ENCODE results near the gene ACTR3. TPM values are rescaled to one million over a fixed set of nuclear protein-coding genes. Genes with fewer than 3 reads are reported as not detected.

ACTR3 gene
- total and polyA plus RNA-seq, 2 of the 8 experiments (the other 6 are each of a cell fraction or from before 2014, with no cell fraction given), result 51.7 to 184 TPM

DNA sequence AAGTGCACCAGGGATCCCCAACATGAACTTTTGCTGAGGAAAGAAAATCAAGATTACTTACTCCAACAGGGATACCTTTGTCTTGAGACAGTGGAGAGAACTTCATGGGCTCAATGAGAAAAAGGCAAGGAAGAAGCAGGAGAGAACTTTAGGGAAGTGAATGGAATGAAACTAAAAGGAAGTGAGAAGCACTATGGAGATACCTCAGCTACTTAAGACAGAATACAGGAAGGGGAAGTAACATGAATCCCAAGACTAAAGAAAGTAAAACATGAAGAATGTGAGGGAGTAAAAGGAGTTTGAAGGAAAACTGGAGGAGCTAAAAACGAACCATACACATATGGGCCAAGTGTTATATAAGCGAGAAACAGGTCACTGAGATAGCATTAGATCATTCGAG lies 32.4 kb upstream of the ACTR3 start (continued):
- TF ChIP-seq, protein P1, sequence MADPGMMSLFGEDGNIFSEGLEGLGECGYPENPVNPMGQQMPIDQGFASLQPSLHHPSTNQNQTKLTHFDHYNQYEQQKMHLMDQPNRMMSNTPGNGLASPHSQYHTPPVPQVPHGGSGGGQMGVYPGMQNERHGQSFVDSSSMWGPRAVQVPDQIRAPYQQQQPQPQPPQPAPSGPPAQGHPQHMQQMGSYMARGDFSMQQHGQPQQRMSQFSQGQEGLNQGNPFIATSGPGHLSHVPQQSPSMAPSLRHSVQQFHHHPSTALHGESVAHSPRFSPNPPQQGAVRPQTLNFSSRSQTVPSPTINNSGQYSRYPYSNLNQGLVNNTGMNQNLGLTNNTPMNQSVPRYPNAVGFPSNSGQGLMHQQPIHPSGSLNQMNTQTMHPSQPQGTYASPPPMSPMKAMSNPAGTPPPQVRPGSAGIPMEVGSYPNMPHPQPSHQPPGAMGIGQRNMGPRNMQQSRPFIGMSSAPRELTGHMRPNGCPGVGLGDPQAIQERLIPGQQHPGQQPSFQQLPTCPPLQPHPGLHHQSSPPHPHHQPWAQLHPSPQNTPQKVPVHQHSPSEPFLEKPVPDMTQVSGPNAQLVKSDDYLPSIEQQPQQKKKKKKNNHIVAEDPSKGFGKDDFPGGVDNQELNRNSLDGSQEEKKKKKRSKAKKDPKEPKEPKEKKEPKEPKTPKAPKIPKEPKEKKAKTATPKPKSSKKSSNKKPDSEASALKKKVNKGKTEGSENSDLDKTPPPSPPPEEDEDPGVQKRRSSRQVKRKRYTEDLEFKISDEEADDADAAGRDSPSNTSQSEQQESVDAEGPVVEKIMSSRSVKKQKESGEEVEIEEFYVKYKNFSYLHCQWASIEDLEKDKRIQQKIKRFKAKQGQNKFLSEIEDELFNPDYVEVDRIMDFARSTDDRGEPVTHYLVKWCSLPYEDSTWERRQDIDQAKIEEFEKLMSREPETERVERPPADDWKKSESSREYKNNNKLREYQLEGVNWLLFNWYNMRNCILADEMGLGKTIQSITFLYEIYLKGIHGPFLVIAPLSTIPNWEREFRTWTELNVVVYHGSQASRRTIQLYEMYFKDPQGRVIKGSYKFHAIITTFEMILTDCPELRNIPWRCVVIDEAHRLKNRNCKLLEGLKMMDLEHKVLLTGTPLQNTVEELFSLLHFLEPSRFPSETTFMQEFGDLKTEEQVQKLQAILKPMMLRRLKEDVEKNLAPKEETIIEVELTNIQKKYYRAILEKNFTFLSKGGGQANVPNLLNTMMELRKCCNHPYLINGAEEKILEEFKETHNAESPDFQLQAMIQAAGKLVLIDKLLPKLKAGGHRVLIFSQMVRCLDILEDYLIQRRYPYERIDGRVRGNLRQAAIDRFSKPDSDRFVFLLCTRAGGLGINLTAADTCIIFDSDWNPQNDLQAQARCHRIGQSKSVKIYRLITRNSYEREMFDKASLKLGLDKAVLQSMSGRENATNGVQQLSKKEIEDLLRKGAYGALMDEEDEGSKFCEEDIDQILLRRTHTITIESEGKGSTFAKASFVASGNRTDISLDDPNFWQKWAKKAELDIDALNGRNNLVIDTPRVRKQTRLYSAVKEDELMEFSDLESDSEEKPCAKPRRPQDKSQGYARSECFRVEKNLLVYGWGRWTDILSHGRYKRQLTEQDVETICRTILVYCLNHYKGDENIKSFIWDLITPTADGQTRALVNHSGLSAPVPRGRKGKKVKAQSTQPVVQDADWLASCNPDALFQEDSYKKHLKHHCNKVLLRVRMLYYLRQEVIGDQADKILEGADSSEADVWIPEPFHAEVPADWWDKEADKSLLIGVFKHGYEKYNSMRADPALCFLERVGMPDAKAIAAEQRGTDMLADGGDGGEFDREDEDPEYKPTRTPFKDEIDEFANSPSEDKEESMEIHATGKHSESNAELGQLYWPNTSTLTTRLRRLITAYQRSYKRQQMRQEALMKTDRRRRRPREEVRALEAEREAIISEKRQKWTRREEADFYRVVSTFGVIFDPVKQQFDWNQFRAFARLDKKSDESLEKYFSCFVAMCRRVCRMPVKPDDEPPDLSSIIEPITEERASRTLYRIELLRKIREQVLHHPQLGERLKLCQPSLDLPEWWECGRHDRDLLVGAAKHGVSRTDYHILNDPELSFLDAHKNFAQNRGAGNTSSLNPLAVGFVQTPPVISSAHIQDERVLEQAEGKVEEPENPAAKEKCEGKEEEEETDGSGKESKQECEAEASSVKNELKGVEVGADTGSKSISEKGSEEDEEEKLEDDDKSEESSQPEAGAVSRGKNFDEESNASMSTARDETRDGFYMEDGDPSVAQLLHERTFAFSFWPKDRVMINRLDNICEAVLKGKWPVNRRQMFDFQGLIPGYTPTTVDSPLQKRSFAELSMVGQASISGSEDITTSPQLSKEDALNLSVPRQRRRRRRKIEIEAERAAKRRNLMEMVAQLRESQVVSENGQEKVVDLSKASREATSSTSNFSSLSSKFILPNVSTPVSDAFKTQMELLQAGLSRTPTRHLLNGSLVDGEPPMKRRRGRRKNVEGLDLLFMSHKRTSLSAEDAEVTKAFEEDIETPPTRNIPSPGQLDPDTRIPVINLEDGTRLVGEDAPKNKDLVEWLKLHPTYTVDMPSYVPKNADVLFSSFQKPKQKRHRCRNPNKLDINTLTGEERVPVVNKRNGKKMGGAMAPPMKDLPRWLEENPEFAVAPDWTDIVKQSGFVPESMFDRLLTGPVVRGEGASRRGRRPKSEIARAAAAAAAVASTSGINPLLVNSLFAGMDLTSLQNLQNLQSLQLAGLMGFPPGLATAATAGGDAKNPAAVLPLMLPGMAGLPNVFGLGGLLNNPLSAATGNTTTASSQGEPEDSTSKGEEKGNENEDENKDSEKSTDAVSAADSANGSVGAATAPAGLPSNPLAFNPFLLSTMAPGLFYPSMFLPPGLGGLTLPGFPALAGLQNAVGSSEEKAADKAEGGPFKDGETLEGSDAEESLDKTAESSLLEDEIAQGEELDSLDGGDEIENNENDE (IDR thresholded peaks at IDR 0.05; ENCODE audit: insufficient replicate concordance, low read length), result no peak
- TF ChIP-seq SP2 (IDR thresholded peaks at IDR 0.05; ENCODE audit: low read length), result no peak
